DMS114 treated with DMSO at 0.1 percent for 48 hours (cell line): Measurements from ENCODE around the gene INVS.
A peak's percentile ranks its signal among the peaks of the same experiment; 100 is the strongest.
"Not testable (repeated sequence)": the region's sequence is repeated elsewhere in the genome, so short reads cannot be mapped to it uniquely, and the experiment has no call there.

ENCODE experiments used
- DNase-seq: peaks from one replicate; lab custom pipeline; 2025; ENCODE audit not compliant: unreplicated experiment; lab: John Stamatoyannopoulos, UW

INVS gene

DNA sequence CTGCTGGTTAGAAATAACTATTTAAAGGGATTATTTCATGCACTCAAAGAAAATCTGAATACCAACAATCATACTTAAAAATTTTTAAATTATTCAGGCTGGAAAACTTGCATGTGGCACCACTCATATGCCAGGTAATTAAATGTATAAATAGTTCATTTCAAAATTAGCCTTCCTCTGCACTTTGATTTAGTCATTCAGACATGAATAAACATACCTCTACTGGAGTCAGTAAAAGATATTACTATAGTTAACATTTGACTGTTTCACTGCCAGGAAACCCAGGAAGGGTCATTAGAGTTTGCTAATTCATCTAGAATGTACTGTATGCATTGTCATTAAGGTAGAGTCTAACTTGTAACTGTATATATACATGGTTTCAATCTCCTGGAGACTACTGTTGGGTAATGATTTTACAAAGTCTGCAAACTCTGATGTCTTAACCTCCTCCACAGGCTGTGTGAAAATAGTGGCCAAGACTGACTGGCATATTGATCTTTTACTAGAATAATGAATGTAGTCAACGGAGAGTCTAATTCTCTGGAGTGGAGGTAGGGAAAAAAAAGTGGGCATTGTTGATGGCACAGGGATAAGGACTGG lies 210.0 kb downstream of the INVS start:
- no peak for DNase-seq

DNA sequence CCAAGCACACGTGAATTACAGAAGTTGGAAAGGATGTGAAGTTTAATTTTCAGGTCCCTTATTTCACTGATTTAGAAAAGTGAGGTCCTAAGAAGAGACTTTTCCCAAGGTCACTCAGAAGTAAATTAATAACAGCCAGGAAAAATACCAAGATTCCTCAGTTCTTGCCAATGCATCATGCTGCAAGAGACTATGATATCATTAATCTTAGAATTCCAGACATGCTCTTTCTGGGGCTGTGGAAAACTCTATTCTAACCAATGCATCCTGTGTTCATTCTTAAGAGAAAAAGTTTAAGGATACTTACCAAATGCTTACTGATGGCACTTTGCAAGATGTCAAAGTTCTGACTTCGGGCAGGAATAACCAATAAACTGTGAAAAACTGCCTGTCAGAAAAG lies 210.9 kb downstream of the INVS start:
- DNase-seq = no peak

GRCh38 chr9:100315561-100315960 lies 216.5 kb downstream of the INVS start:
- no peak for DNase-seq

DNA sequence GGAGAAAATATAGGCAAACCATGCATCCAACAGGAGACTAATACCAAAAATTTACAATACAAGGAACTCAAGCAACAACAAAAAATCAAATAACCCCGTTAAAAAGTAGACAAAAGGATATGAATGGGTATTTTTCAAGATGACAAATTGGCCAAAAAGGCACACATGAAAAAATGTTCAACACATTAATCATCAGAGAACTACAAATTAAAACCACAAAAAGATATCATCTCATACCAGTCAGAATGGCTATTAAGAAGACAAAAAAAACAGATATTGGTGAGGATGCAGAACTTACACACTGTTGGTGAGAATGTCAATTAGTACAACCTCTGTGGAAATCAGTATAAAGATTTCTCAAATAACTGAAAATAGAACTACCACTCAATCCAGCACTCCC lies 218.7 kb downstream of the INVS start:
- no peak for DNase-seq

GRCh38 chr9:100322954-100323536 lies 224.0 kb downstream of the INVS start:
- DNase-seq = no peak

GRCh38 chr9:100324594-100325200 lies 225.7 kb downstream of the INVS start:
- peak; percentile 46 for DNase-seq

DNA sequence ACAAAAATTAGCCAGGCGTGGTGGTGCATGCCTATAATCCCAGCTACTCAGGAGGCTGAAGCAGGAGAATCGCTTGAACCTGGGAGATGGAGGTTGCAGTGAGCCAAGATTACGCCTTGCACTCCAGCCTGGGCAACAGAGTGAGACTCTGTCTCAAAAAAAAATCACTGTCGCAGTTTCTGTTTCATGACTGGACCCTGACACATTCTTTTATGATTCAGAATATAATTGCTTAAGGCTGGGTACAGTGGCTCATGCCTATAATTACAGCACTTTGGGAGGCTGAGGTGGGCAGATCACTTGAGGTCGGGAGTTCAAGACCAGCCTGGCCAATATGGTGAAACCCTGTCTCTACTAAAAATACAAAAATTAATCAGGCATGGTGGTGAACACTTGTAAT lies 239.7 kb downstream of the INVS start:
- DNase-seq = not testable (repeated sequence)

DNA sequence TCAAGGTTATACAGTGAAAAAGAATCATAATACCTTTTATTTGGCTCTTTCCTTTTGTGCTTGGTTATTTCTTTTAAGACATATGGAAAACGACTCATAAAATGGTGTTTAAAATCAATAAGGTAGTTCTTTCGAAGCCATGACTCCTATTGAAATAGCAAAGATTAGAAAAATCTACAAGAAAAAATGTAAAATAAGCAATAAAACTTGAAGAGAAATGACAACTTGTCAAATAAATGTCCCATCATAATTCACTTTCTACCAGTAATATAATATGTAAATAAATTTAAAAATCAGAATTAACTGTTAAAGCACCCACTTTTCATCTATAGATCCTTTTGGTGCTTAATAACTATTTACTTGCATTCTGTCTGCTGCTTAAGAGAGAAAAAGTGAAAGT lies 241.2 kb downstream of the INVS start:
- DNase-seq = no peak

- DNase-seq = no peak
Measured at GRCh38 chr9:100341889-100342288, 242.8 kb downstream of the INVS start.

- DNase-seq = no peak
Measured at GRCh38 chr9:100346836-100347235, 247.8 kb downstream of the INVS start.

- DNase-seq = no peak
Measured at GRCh38 chr9:100350188-100350587, 251.1 kb downstream of the INVS start.
